ENCODE data around the gene NUP107.

- TF ChIP-seq CTCF (IDR thresholded peaks at IDR 0.05; ENCODE audit: borderline replicate concordance, extremely low read depth, low read length, poor library complexity, severe bottlenecking), result no peak
- TF ChIP-seq EZH2 (IDR thresholded peaks at IDR 0.05; ENCODE audit: borderline replicate concordance, low read depth, low read length, severe bottlenecking), result no peak
Observed at GRCh38 chr12:68785823-68786222, 99.0 kb downstream of the NUP107 start.

Data from DND-41 (cell line).